Vagina (tissue), 2 donors: ENCODE measurements around the gene GMEB2.

Source experiments
- POLR2A ChIP-seq, 2 donors: fragments of 450-650 bp; IDR thresholded peaks; one replicate each; pipeline ENCODE4 v1.6.1; 2017; ENCODE audit warnings: antibody characterized with exemption in 2 of 2, mild to moderate bottlenecking in 2 of 2, moderate library complexity in 2 of 2
- TF ChIP-seq, protein P1 (sequence below), 3 experiments: fragments of 450-650 bp in 2 of 3; fragments of 200-600 bp in 1 of 3; sonication (generic) in 1 of 3; IDR thresholded peaks; one replicate each; pipeline ENCODE4 v1.5.1; 2017 to 2019; ENCODE audit warnings: antibody characterized with exemption in 3 of 3, mild to moderate bottlenecking in 2 of 3, moderate library complexity in 2 of 3

DNA sequence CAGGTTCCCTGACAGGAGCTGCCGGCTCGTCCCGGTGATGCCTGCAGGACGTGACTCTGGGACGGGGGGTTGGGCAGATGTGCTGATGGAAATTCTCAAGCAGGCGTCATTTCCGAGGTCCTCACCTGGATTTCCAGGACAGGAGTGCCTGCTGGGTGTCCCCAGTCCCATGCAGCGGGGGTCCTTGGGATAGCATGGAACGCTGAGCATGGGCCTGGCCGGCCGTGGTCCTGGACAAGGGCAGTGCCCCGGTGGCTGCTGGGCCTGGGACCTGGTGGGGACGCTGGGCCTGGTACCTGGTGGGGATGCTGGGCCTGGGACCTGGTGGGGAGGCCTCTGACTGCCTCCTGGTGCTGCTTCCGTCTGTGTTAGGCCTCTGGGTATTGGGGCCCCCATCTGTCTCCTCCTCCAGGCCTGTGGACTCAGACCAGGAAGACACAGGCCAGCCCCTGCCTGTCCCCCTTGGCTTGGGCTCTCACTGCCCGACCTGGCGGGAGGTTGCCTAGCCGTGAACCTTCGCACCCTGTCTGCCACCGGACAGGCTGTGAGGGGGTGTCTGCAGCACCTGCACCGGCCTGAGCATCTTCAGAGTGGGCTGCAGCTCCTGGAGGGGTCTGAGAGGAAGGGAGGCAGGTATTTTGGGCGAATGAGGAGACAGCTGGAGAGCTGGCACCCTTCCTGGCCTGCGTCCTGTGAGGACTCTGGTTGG lies 37.4 kb upstream of the GMEB2 start:
- TF ChIP-seq POLR2A (IDR thresholded peaks at IDR 0.05): no peak
- TF ChIP-seq, protein P1, sequence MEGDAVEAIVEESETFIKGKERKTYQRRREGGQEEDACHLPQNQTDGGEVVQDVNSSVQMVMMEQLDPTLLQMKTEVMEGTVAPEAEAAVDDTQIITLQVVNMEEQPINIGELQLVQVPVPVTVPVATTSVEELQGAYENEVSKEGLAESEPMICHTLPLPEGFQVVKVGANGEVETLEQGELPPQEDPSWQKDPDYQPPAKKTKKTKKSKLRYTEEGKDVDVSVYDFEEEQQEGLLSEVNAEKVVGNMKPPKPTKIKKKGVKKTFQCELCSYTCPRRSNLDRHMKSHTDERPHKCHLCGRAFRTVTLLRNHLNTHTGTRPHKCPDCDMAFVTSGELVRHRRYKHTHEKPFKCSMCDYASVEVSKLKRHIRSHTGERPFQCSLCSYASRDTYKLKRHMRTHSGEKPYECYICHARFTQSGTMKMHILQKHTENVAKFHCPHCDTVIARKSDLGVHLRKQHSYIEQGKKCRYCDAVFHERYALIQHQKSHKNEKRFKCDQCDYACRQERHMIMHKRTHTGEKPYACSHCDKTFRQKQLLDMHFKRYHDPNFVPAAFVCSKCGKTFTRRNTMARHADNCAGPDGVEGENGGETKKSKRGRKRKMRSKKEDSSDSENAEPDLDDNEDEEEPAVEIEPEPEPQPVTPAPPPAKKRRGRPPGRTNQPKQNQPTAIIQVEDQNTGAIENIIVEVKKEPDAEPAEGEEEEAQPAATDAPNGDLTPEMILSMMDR (IDR thresholded peaks at IDR 0.05): no peak
